Epithelial cell of esophagus (primary cell): ENCODE results near the gene MEGF6.

Source experiments
- DNase-seq: peaks from one replicate; pipeline ENCODE4 v3.0.0; 2010; ENCODE audit warnings: low read depth
- H3K4me3 ChIP-seq: 2 replicates; pipeline ENCODE4 v1.5.1; 2011; ENCODE audit warnings: mild to moderate bottlenecking, low read length, control low read depth
- TF ChIP-seq, protein P1 (sequence below): IDR thresholded peaks from 2 replicates; pipeline ENCODE4 v1.5.1; 2011; ENCODE audit warnings: low read depth, mild to moderate bottlenecking, low read length, control low read depth, inconsistent platforms; ENCODE audit not compliant: insufficient read depth; ENCODE audit errors: missing control alignments

Gene MEGF6

DNA sequence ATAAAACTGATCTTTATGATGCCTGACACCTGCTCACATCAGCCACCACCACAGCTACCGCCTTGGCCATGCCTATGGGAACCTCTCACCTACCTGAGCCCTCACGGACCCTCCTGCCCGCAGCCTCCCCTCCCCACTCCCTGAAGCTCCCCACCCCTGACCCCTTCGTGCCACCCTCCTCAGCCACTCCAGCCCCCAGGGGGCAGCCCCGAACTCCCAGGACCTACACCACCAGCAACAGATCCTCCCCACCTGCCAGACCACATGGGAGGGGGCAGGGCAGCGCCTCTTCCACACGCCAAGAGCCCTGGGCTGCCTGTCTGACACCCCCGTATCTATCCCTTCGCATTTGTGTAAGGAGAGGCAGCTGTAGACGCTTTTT lies 171.0 kb downstream of the MEGF6 start:
- no peak overlapping the region for H3K4me3 ChIP-seq
- no peak for DNase-seq
- TF ChIP-seq, protein P1, sequence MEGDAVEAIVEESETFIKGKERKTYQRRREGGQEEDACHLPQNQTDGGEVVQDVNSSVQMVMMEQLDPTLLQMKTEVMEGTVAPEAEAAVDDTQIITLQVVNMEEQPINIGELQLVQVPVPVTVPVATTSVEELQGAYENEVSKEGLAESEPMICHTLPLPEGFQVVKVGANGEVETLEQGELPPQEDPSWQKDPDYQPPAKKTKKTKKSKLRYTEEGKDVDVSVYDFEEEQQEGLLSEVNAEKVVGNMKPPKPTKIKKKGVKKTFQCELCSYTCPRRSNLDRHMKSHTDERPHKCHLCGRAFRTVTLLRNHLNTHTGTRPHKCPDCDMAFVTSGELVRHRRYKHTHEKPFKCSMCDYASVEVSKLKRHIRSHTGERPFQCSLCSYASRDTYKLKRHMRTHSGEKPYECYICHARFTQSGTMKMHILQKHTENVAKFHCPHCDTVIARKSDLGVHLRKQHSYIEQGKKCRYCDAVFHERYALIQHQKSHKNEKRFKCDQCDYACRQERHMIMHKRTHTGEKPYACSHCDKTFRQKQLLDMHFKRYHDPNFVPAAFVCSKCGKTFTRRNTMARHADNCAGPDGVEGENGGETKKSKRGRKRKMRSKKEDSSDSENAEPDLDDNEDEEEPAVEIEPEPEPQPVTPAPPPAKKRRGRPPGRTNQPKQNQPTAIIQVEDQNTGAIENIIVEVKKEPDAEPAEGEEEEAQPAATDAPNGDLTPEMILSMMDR: no peak
